ENCODE data around the gene CTPS1. TPM values are rescaled to one million over a fixed set of nuclear protein-coding genes. Genes with fewer than 3 reads are reported as not detected.

Gene CTPS1
- total RNA-seq, 1 experiment from 2014 or later, result 81.5 TPM

DNA sequence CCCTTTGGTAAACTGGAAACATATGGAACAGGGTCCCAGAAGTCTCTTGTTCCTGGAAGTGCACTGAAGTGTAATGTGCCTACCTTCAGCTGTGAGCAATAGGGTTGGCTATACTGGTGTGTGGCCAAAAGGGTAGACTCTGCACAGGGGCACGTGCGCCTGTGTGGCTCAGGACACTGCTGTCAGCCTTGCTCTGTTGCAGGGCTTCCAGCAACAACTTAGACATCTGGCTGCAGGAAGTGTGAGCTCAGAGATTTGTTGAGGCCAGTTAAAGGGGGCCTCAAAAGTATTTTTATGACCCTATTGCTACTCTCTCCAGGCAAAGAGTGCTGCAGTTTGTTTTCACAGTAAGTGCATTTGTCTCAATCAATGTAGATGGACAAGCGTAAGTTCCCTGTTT, 7.5 kb downstream of the CTPS1 start:
- in situ Hi-C loops (cut with HindIII; ENCODE audit: low sequenced_read_pairs), result no loop called here
- DNase-seq (ENCODE audit: low spot score), result no peak

DNA sequence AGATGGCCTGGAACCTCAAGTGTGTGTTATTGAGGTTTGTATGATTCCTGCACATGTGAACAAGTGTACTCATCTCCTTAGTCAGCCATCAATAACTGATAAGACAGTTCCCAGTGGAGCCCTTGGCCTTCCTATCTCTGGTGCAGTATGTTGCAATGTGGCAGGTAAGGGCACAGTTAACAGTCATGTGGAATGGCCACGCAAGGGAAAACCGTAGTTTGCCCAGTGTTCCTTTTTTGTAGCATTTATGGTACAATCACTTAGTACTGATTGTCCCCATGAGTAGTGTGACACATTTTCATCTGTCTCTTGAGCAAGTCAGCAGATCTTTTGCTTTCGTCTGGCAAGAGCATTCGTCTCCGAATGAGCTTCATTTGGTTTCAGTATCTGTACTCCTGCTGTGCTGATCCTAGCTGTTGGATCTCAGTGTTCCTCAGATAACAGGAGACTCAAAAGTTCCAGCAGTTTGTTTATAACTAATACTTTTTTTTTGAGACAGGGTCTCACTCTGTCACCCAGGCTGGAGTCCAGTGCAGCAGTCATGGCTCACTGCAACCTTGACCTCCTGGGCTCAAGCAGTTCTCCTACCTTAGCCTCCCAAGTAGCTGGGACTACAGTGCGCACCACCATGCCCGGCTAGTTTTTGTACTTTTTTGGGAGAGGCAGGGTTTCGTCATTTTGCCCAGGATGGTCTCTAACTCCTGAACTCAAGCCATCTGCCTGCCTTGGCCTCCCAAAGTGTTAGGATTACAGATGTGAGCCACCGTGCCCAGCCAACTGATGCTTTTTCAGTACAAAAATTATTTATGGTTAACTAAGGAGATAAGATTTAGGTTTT, 8.2 kb downstream of the CTPS1 start:
- DNase-seq (ENCODE audit: low spot score), result no peak
- in situ Hi-C loops (cut with HindIII; ENCODE audit: low sequenced_read_pairs), result no loop called here

DNA sequence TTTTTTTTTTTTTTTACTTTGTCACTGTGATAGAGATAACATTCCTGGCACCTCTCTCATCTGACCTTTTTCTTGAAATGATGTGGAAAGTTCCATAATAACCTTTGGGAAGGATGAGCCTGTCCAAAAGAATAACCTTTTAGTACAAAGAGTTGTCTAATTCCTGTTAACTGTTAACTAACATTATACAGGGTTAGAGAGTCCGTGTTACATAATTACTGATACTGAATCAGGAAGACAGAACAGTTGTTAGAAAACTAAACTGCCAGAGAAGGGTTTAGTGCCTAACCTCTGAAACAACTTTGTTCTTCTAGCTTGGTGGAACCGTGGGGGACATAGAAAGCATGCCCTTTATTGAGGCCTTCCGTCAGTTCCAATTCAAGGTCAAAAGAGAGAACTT, 8.8 kb downstream of the CTPS1 start:
- no peak for DNase-seq (ENCODE audit: low spot score)
- in situ Hi-C loops (cut with HindIII; ENCODE audit: low sequenced_read_pairs), result no loop called here

DNA sequence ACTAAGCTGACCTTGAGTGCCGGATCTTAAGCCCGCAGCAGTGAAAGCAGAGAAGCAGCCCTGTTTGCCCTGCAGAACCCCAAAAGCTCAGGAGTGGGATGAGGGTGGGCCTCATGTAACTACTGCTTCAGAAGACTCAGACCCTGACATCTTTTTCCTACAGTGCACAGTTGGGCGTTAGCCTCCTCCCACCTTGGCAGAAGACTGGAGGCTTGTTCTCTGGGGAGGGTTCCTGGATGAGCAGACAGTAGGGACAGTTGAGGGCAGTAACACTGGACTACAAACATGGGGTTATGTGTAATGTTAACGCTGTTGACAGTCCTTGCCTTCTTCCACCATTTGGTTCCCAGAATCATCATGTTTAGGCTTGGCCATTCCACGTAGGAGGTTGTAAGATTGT, 9.6 kb downstream of the CTPS1 start:
- in situ Hi-C loops (cut with HindIII; ENCODE audit: low sequenced_read_pairs), result no loop called here
- DNase-seq (ENCODE audit: low spot score), result no peak

DNA sequence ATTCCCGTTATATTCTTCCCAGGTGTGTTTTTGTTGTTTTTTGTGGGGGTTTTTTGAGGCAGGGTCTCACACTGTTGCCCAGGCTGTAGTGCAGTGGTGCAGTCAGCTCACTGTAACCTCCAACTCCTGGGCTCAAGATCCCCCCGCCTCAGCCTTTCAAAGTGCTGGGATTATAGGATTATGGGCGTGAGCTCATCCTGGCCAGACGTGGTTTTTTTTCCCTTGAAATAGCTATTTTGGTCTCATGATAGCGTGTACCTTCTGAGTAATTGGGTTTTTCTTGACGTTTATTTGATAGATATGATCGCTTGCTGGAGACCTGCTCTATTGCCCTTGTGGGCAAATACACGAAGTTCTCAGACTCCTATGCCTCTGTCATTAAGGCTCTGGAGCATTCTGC, 17.6 kb downstream of the CTPS1 start:
- in situ Hi-C loops (cut with HindIII; ENCODE audit: low sequenced_read_pairs), result no loop called here

DNA sequence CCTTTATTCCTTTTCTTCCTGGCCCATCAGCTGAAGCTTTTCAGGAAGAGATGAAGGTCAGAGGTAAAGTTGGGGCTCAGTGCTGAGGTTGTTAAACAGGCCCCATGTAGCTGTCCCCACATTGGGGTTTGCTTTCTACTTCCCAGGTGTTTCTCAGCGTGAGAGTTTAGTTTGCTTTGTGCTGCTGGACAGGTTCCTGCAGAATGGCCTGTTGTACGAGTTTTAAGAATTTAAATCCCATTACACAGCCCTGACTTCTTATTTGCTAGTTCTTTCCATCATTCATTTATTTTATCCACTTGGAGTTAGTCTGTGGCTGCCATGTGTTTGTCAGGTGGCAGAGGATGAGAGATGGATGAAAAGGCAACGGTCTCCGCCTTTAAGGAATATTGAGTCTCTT, 19.2 kb downstream of the CTPS1 start:
- DNase-seq (ENCODE audit: low spot score), result no peak
- in situ Hi-C loops (cut with HindIII; ENCODE audit: low sequenced_read_pairs), result no loop called here

More for the DNA sequence above, 17.6 kb downstream of the CTPS1 start:
- no peak for DNase-seq (ENCODE audit: low spot score)

DNA sequence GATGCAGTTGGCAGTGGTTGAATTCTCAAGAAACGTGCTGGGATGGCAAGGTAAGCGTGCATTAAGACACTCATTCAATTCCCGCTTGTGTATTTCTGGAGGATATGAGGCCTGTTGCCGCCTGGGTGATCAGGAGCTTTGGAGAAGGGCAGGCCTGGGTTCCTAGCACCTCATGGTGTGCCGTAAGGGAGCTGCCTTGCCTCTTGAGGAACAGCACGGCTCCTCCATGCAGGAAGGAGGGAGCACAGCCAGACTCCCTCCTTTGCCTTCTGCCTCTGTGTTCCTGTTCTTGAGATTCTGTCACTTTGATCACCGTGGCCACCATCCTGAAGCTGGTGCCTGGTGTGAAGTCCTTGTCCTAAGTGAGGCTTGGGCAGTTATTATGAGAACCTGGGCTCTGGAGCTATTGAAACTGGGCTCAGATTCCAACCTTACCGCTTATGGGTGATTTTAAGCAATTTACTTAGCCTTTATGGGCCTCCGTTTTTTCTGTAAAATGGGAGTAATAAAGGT, 23.7 kb downstream of the CTPS1 start:
- in situ Hi-C loops (cut with HindIII; ENCODE audit: low sequenced_read_pairs), result no loop called here
- DNase-seq (ENCODE audit: low spot score), result no peak

DNA sequence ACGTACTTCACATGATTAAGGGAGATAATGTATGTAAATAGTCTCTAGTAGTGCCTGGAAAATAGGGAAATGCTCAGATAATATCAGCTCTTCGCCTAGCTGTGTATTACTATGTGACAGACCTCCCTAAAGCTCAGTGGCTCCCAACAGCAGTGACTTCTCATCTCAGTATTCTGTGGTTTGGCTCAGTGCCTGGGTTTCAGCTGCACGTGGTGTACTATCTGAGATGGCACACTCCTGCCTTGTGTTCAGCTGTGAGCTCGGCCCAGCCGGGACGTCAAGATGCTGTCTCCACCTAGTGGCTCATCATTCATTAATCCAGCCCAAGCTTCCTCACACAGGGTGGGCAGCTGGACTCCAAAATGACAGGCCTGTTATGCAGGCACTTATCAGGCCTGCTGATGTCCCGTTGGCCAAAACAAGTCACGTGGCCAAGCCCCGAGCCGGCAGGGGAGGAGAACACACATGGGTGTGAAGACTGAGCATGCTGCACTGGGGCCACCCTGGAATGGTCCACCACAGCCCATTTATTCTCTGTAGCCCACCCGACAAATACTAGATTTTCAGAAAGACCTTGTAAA, 24.2 kb downstream of the CTPS1 start:
- in situ Hi-C loops (cut with HindIII; ENCODE audit: low sequenced_read_pairs), result no loop called here
- DNase-seq (ENCODE audit: low spot score), result peak; percentile 88

DNA sequence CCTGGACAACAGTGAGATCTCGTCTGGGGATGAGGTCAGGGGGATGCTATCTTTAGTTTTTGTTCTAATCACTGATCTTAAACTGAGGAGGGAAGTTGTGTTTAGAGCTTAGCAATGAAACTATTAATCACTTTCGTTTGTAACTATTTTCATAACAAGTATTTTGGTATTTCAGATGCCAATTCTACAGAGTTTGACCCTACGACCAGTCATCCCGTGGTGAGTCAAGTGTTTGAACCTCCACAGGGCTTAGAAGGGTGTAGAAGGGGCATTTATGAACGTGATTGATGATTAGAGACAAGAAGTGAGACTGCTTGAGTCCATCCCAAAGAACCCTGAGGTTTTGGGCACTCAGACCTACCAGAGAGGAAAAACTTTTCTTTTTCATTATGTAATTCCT, 26.4 kb downstream of the CTPS1 start:
- in situ Hi-C loops (cut with HindIII; ENCODE audit: low sequenced_read_pairs), result no loop called here
- no peak for DNase-seq (ENCODE audit: low spot score)

DNA sequence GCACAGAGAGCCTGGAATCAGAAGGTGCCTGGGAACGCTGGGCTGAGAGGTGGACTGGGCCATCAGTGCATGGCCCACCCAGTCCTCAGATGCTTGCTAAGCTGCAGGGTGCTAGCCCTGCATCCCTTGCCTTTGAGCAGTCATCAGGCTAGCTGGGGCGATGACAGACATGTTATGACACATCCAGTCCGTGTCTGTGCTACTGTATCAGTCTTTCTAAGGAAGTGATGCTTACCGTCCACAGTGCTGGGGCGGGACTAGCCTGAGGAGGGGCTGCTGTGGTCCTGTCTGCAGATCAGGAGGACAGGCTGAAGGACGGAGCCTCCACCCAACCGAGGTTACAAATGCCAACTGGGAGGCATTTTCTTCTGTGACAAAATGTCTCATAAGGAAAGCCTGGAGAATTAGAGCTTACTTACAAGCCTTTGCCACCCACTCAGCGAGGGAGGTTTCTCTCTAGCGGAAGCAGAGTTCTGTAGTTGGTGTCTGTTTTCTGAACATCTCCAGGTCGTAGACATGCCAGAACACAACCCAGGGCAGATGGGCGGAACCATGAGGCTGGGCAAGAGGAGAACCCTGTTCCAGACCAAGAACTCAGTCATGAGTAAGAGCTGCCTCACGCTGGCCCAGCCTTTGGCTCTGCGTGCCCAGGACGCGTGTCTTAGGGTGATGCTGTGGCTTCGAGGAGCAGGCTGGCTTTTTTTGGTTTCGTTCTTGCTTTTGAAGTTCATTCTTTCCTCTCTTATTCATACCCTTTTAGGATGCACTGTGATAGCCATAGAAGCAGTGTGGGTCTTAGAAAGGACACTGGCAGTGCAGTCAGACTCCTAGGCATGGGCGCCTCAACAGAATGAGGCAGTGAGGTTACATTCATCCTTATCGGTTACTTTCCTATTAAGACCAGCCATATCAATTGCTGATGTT, 27.7 kb downstream of the CTPS1 start:
- in situ Hi-C loops (cut with HindIII; ENCODE audit: low sequenced_read_pairs), result no loop called here
- DNase-seq (ENCODE audit: low spot score), result no peak

DNA sequence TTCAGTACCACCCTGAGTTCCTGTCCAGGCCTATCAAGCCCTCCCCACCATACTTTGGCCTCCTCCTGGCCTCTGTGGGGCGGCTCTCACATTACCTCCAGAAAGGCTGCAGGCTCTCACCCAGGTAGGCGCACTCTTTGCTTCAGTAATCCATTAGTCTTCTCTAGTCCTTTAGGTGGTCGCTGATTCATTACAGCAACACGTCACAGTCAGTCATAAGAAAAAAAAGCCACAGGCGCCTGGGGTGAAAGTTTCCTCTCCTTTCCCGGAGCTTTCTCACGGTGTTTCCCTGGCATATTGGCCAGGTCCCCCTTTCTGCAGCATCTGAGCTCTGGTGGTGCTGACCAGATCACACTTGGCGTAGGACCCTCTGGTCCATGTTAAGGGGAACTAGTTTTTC, 30.0 kb downstream of the CTPS1 start:
- in situ Hi-C loops (cut with HindIII; ENCODE audit: low sequenced_read_pairs), result no loop called here
- no peak for DNase-seq (ENCODE audit: low spot score)

DNA sequence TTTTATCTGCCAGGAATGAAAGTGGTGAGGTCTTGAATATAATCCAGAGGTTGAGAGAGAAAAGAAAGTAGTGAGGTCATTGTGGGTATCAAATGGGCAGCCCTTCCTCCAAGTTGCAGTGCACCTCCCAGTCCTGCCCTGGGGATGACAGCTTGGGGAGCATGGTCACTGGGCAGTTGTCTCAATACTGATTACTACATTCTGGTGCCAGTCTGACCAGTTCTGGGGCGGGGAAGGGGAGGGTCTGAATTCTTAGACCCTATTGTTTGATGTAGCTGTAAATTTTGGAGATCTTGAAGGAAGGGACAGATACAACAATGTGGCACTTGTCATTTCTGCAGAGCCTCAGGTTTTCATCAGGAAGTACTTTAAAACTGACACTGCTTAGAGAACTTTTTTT, 30.8 kb downstream of the CTPS1 start:
- in situ Hi-C loops (cut with HindIII; ENCODE audit: low sequenced_read_pairs), result no loop called here
- no peak for DNase-seq (ENCODE audit: low spot score)

DNA sequence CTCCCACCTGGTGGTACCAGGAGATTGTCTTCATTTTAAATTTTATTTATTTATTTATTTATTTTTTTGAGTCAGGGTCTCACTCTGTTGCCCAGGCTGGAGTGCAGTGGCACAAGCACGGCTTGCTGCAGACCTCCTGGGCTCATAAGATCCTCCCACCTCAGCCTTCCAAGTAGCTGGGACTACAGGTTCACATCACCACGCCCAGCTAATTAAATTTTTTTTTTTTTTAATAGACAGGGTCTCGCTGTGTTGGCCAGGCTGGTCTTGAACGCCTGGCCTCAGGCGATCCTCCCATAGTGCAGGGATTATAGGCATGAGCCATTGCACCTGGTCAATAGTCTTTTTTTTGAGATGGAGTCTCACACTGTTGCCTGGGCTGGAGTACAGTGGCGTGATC, 33.5 kb downstream of the CTPS1 start:
- DNase-seq (ENCODE audit: low spot score), result no peak
- in situ Hi-C loops (cut with HindIII; ENCODE audit: low sequenced_read_pairs), result no loop called here

DNA sequence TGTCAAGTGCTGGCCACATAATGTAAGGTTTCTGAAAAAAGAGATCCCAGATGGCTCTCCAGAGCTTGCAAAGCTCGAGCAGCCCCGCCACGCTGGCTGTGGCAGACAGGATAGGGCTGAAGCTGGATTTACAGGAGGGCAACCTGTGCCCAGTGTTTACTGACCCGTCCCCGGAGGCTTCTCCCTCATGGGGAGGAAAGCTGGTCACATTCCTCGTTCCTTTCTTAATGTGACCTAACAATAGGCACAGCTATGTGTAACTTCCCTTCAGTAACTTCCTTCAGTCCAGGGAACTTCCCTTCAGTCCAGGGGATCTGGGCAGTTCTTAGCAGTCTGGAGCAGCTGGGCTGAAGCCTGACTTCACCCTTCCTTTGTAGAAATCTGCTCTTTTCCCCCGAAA, 34.3 kb downstream of the CTPS1 start:
- DNase-seq (ENCODE audit: low spot score), result no peak
- in situ Hi-C loops (cut with HindIII; ENCODE audit: low sequenced_read_pairs), result no loop called here

DNA sequence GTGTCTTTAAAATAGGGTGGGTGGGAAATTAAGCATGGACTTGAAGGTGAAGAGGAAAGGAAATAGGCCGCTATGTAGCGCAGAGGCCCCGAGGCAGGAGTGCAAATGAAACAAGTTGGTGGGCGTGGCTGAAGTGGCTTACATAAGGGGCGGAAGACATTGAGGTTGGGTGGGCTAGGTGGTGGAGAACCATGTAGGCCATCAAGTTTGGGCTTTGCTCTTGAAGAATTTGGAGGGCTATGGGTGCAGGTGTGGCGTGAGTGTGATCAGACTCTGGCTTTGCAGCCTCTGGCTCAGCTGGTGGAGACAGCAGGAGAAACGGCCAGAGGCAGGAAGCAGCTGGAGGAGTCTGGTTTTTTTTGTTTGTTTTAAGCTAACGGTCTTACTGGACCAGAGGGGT, 35.4 kb downstream of the CTPS1 start:
- DNase-seq (ENCODE audit: low spot score), result no peak
- in situ Hi-C loops (cut with HindIII; ENCODE audit: low sequenced_read_pairs), result no loop called here

DNA sequence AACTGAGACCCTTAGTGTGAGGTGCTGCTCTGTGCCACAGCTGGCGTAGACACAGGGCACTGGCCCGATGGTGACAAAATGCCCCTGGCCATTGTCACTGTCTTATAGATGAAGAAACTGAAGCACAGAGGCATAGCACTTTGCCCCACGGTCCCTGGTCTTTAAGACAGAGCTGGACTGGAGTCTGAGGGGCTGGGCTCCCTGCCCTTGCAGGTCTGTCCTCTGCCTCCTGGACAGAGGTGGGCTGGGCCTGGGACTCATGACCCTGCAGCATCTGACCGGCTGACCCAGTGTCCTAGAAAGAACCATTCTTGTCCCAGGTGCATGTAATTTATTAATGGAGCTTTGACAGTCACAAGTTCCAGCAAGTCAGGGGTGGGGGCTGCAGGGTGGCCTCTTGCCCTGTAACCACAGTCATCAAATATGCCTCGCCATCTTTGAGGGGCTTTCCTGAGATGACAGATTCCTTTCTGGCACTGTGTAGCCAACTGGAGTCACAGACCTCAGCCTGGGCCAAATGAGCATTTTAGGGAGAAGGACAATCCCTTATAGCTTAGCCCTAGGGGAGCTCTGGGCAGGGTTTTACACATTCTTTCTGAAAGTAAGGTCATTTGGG, 35.9 kb downstream of the CTPS1 start:
- no peak for DNase-seq (ENCODE audit: low spot score)
- in situ Hi-C loops (cut with HindIII; ENCODE audit: low sequenced_read_pairs), result no loop called here

DNA sequence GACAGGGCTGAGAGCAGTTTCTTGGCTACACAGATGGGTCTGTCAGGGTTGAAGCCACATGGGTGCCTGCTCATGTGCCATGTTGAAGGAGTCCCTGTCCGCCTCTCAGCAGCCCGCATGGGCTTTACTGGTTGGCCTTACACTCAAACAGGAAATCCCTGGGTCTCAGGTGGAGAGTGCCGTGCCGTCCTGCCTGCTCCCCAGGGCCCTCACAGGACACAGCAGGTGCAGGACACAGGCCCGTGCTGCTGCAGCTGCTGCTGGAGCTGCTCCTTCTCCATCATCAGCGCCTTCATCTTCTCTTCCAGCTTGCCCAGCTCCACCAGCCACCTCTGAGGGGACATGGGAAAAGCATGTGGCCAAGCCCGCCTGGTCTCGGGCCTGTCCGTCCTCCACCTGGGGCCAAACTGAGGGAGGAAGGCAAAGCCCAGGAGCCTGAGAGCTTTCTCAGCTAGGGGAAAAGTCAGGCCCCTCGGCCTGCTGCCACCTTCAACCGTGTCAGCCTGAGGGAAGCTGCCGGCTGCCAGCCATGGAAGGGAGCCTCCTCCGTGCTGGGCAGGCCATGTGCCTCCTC, 36.5 kb downstream of the CTPS1 start:
- peak; percentile 46 for DNase-seq (ENCODE audit: low spot score)
- in situ Hi-C loops (cut with HindIII; ENCODE audit: low sequenced_read_pairs), result no loop called here

DNA sequence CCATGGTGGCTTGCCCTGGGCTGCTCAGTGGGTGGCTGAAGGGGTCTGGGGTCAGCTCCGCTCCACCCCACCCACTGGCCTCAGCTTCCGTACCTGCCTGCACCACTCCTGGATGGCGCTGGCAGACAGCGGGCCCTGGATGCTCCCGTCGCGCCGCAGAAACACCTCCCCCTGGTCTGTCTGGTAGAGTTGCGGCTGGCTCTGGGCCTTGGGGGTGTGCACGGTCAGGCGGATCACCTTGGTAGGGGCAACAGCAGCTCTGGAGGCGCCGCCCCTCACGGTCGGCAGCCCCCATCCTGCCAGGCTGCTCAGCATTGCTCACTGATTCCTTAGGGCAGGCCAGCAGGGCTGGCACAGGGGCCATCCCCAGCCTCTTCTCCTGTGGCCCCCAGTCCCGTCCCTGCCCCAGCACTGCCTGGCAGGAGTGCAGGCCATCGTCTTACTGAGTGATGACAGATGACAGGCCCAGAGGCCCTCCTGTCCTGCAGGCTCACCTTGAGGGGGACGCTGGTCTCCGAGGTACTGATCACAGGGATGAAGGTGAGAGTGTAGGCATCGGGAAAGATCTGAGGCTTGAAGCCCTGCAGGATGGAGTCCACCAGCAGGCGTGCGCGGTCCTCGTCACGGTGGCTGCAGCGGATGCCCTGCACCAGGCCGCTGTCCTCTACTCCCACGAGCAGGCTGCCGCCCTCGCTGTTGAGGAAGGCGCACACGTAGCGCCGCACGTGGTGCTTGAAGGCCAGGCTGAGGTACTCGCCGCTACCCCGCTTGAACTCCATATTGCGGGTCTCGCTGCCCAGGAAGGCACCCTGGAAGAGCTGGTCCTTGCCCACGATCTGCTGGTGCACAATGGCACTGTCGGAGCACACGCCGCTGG, 37.9 kb downstream of the CTPS1 start:
- in situ Hi-C loops (cut with HindIII; ENCODE audit: low sequenced_read_pairs), result no loop called here
- no peak for DNase-seq (ENCODE audit: low spot score)
